ENCODE measurements around the gene COL4A1.

Gene COL4A1

DNA sequence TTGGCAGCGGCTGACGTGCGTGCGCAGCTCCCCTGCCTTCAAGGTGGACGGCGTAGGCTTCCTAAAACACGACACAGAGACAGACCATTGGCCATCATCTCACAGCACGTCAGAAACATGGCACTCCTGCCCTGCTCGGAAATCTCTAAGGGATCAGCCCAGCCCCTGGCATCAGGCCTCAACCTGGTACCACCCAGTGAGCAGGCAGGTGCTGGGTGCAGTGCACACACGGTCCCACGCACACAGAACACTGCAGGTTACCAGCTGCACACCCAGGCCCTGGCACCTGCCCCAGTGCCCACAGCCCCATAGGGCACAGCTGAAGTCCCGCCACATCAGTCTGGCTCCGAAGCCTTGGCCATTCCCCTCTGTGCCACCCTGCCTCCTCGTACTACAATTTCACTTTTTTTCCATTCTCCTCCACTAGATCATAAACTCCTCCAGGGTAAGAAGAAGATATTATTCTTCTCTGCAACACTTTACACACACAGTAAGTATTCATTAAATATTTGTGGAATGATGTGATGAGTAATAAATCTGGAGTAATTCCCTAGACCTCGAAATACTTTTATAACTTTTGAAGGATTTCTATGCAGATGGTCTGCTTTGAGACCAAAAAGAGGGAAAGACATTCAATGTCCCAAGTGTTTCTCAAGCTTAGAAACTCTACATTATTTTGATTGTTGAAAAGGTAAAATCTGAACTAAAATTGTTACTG lies 156.4 kb downstream of the COL4A1 start:
- H3K4me1 ChIP-seq (ENCODE audit: control extremely low read depth in 1 of 4, control insufficient read depth in 4 of 4, insufficient read depth in 4 of 4, low read length in 3 of 4): no peaks in the 10 kb centered on the region
- no peaks in the 10 kb centered on the region for H3K9me3 ChIP-seq (ENCODE audit: control extremely low read depth in 1 of 5, control insufficient read depth in 4 of 5, insufficient read depth in 2 of 5, low read depth in 1 of 5, low read length in 4 of 5)
- 95% methylated on average over 13 of the region's 15 CpGs for WGBS (ENCODE audit: insufficient coverage)
- POLR2A ChIA-PET: no interaction called here
- H3K27me3 ChIP-seq (replicated peaks in 2 of 5; ENCODE audit: control insufficient read depth in 4 of 5, insufficient read depth in 5 of 5, low read length in 4 of 5): peaks cover 0 to 14% (median 6%) of the 10 kb centered on the region in 5 experiments
- H3K36me3 ChIP-seq (ENCODE audit: control insufficient read depth in 4 of 4, insufficient read depth in 4 of 4, low read length in 3 of 4): no peaks in the 10 kb centered on the region
- CTCF ChIA-PET: no interaction called here
- DNase-seq: no peak
- H3K27ac ChIP-seq (ENCODE audit: insufficient read depth in 1 of 2, low read depth in 1 of 2, low read length in 2 of 2, poor library complexity in 1 of 2, severe bottlenecking in 2 of 2): no peak overlapping the region
- H3K4me3 ChIP-seq (ENCODE audit: control insufficient read depth in 1 of 7, extremely low read depth in 1 of 7, insufficient read depth in 4 of 7, low read depth in 2 of 7, low read length in 6 of 7): no peak overlapping the region

GRCh38 chr13:110149036-110149435 lies 157.9 kb downstream of the COL4A1 start:
- 100% methylated on average over 5 of the region's 7 CpGs for WGBS (ENCODE audit: insufficient coverage)
- DNase-seq: no peak
- Histone ChIP-seq H3K4me1 (ENCODE audit: control extremely low read depth in 1 of 4, control insufficient read depth in 4 of 4, insufficient read depth in 4 of 4, low read length in 3 of 4) (no peaks in the 10 kb centered on the region), H3K27me3 (replicated peaks in 2 of 5; ENCODE audit: control insufficient read depth in 4 of 5, insufficient read depth in 5 of 5, low read length in 4 of 5) (peaks cover 0 to 14% (median 6%) of the 10 kb centered on the region in 5 experiments), H3K9me3 (ENCODE audit: control extremely low read depth in 1 of 5, control insufficient read depth in 4 of 5, insufficient read depth in 2 of 5, low read depth in 1 of 5, low read length in 4 of 5) (no peaks in the 10 kb centered on the region), H3K36me3 (ENCODE audit: control insufficient read depth in 4 of 4, insufficient read depth in 4 of 4, low read length in 3 of 4) (no peaks in the 10 kb centered on the region), H3K4me3 (ENCODE audit: control insufficient read depth in 1 of 7, extremely low read depth in 1 of 7, insufficient read depth in 4 of 7, low read depth in 2 of 7, low read length in 6 of 7) (no peak overlapping the region), H3K27ac (ENCODE audit: insufficient read depth in 1 of 2, low read depth in 1 of 2, low read length in 2 of 2, poor library complexity in 1 of 2, severe bottlenecking in 2 of 2) (no peak overlapping the region)
- ChIA-PET CTCF (interaction anchor here (1.0 to 1.7 kb wide), 2 partner anchors 9 to 12 kb away, joined by 4 to 5 read pairs; no protein-coding TSS in a partner anchor), POLR2A (no interaction called here)

- Histone ChIP-seq H3K4me3 (ENCODE audit: control insufficient read depth in 1 of 7, extremely low read depth in 1 of 7, insufficient read depth in 4 of 7, low read depth in 2 of 7, low read length in 6 of 7) (no peak overlapping the region), H3K9me3 (ENCODE audit: control extremely low read depth in 1 of 5, control insufficient read depth in 4 of 5, insufficient read depth in 2 of 5, low read depth in 1 of 5, low read length in 4 of 5) (peaks cover 0 to 5% (median 0%) of the 10 kb centered on the region in 5 experiments), H3K27ac (ENCODE audit: insufficient read depth in 1 of 2, low read depth in 1 of 2, low read length in 2 of 2, poor library complexity in 1 of 2, severe bottlenecking in 2 of 2) (no peak overlapping the region), H3K4me1 (ENCODE audit: control extremely low read depth in 1 of 4, control insufficient read depth in 4 of 4, insufficient read depth in 4 of 4, low read length in 3 of 4) (peaks cover 11 to 24% (median 21%) of the 10 kb centered on the region in 4 experiments), H3K36me3 (ENCODE audit: control insufficient read depth in 4 of 4, insufficient read depth in 4 of 4, low read length in 3 of 4) (no peaks in the 10 kb centered on the region), H3K27me3 (replicated peaks in 2 of 5; ENCODE audit: control insufficient read depth in 4 of 5, insufficient read depth in 5 of 5, low read length in 4 of 5) (peaks cover 0 to 3% (median 0%) of the 10 kb centered on the region in 5 experiments)
- 89% methylated on average over 1 of the region's 3 CpGs for WGBS (ENCODE audit: insufficient coverage)
- DNase-seq: no peak
- POLR2A ChIA-PET: no interaction called here
- CTCF ChIA-PET: no interaction called here
These were observed 166.9 kb downstream of the COL4A1 start for GRCh38 chr13:110140099-110140498.

DNA sequence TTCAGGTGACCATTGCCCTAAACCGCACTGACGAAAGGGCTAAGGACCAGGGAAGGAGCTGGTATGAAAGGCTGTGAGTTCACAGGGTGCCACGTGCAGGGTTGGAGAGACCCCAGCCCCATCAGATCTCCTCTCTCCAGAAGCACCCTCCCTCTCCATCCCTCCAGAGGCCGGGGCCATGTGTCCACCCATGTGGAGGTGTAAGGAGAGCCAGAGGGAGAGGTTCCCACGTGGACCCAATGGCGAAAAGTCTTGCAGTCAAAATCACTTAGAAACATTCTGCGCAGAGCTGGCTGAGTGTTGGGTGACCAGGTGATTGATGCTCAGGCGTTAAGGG lies 168.3 kb downstream of the COL4A1 start:
- H3K4me3 ChIP-seq (ENCODE audit: control insufficient read depth in 1 of 7, extremely low read depth in 1 of 7, insufficient read depth in 4 of 7, low read depth in 2 of 7, low read length in 6 of 7): peak overlapping the region; percentile 37 to 87 (median 69)
- ChIA-PET CTCF (no interaction called here), POLR2A (no interaction called here)
- peaks cover 0 to 5% (median 0%) of the 10 kb centered on the region in 5 experiments for H3K9me3 ChIP-seq (ENCODE audit: control extremely low read depth in 1 of 5, control insufficient read depth in 4 of 5, insufficient read depth in 2 of 5, low read depth in 1 of 5, low read length in 4 of 5)
- H3K27ac ChIP-seq (ENCODE audit: insufficient read depth in 1 of 2, low read depth in 1 of 2, low read length in 2 of 2, poor library complexity in 1 of 2, severe bottlenecking in 2 of 2): peak overlapping the region in 1 of 2 experiments; percentile 70
- H3K36me3 ChIP-seq (ENCODE audit: control insufficient read depth in 4 of 4, insufficient read depth in 4 of 4, low read length in 3 of 4): no peaks in the 10 kb centered on the region
- WGBS (ENCODE audit: insufficient coverage): 46% methylated on average over 6 of the region's 8 CpGs
- DNase-seq: peak in 1 of 3 donors; percentile 38
- peaks cover 0 to 3% (median 0%) of the 10 kb centered on the region in 5 experiments for H3K27me3 ChIP-seq (replicated peaks in 2 of 5; ENCODE audit: control insufficient read depth in 4 of 5, insufficient read depth in 5 of 5, low read length in 4 of 5)
- H3K4me1 ChIP-seq (ENCODE audit: control extremely low read depth in 1 of 4, control insufficient read depth in 4 of 4, insufficient read depth in 4 of 4, low read length in 3 of 4): peaks cover 11 to 24% (median 21%) of the 10 kb centered on the region in 4 experiments

- Histone ChIP-seq H3K4me1 (ENCODE audit: control extremely low read depth in 1 of 4, control insufficient read depth in 4 of 4, insufficient read depth in 4 of 4, low read length in 3 of 4) (peaks cover 11 to 24% (median 21%) of the 10 kb centered on the region in 4 experiments), H3K27me3 (replicated peaks in 2 of 5; ENCODE audit: control insufficient read depth in 4 of 5, insufficient read depth in 5 of 5, low read length in 4 of 5) (peaks cover 0 to 3% (median 0%) of the 10 kb centered on the region in 5 experiments), H3K36me3 (ENCODE audit: control insufficient read depth in 4 of 4, insufficient read depth in 4 of 4, low read length in 3 of 4) (no peaks in the 10 kb centered on the region), H3K4me3 (ENCODE audit: control insufficient read depth in 1 of 7, extremely low read depth in 1 of 7, insufficient read depth in 4 of 7, low read depth in 2 of 7, low read length in 6 of 7) (peak overlapping the region; percentile 37 to 87 (median 69)), H3K9me3 (ENCODE audit: control extremely low read depth in 1 of 5, control insufficient read depth in 4 of 5, insufficient read depth in 2 of 5, low read depth in 1 of 5, low read length in 4 of 5) (peaks cover 0 to 5% (median 0%) of the 10 kb centered on the region in 5 experiments), H3K27ac (ENCODE audit: insufficient read depth in 1 of 2, low read depth in 1 of 2, low read length in 2 of 2, poor library complexity in 1 of 2, severe bottlenecking in 2 of 2) (peak overlapping the region in 1 of 2 experiments; percentile 70)
- ChIA-PET CTCF (no interaction called here), POLR2A (no interaction called here)
- WGBS (ENCODE audit: insufficient coverage): 0% methylated on average over 55 of the region's 60 CpGs
- peak; percentile 92 to 97 (median 96) for DNase-seq
These were observed 168.8 kb downstream of the COL4A1 start for GRCh38 chr13:110138010-110138699.

- no peak for DNase-seq
- no peaks in the 10 kb centered on the region for H3K36me3 ChIP-seq (ENCODE audit: control insufficient read depth in 4 of 4, insufficient read depth in 4 of 4, low read length in 3 of 4)
These were observed 169.3 kb downstream of the COL4A1 start for GRCh38 chr13:110137680-110138009.

More at GRCh38 chr13:110137680-110138009, 169.3 kb downstream of the COL4A1 start:
- Histone ChIP-seq H3K9me3 (ENCODE audit: control extremely low read depth in 1 of 5, control insufficient read depth in 4 of 5, insufficient read depth in 2 of 5, low read depth in 1 of 5, low read length in 4 of 5) (no peaks in the 10 kb centered on the region), H3K27ac (ENCODE audit: insufficient read depth in 1 of 2, low read depth in 1 of 2, low read length in 2 of 2, poor library complexity in 1 of 2, severe bottlenecking in 2 of 2) (peak overlapping the region in 1 of 2 experiments; percentile 70), H3K4me3 (ENCODE audit: control insufficient read depth in 1 of 7, extremely low read depth in 1 of 7, insufficient read depth in 4 of 7, low read depth in 2 of 7, low read length in 6 of 7) (peak overlapping the region; percentile 37 to 87 (median 69)), H3K27me3 (replicated peaks in 2 of 5; ENCODE audit: control insufficient read depth in 4 of 5, insufficient read depth in 5 of 5, low read length in 4 of 5) (peaks cover 0 to 3% (median 0%) of the 10 kb centered on the region in 5 experiments), H3K4me1 (ENCODE audit: control extremely low read depth in 1 of 4, control insufficient read depth in 4 of 4, insufficient read depth in 4 of 4, low read length in 3 of 4) (peaks cover 11 to 24% (median 21%) of the 10 kb centered on the region in 4 experiments)
- WGBS (ENCODE audit: insufficient coverage): 0% methylated on average over 7 of the region's 7 CpGs
- CTCF ChIA-PET: no interaction called here
- POLR2A ChIA-PET: interaction anchor here (0.6 kb wide), 1 partner anchor 1163 kb away, joined by 3 read pairs; no protein-coding TSS in a partner anchor
